HG03571 (cell line): ENCODE measurements around the gene TMEM220.

Experiments
- ATAC-seq: cut with Tn5 transposase; IDR thresholded peaks from one replicate; pipeline ENCODE4 v1.9.1; 2021; ENCODE audit not compliant: unreplicated experiment

The TMEM220 gene

GRCh38 chr17:10729334-10730193, at the start of gene TMEM220:
TSS of gene TMEM220 (minus strand) at chr17:10730023. CDS start at chr17:10729851, 172 bp downstream.
- peak; percentile 69 for ATAC-seq

- ATAC-seq: no peak
Observed at GRCh38 chr17:10779609-10780008, 49.8 kb upstream of the TMEM220 start.

- no peak for ATAC-seq
Observed at GRCh38 chr17:10777890-10778289, 48.1 kb upstream of the TMEM220 start.

DNA sequence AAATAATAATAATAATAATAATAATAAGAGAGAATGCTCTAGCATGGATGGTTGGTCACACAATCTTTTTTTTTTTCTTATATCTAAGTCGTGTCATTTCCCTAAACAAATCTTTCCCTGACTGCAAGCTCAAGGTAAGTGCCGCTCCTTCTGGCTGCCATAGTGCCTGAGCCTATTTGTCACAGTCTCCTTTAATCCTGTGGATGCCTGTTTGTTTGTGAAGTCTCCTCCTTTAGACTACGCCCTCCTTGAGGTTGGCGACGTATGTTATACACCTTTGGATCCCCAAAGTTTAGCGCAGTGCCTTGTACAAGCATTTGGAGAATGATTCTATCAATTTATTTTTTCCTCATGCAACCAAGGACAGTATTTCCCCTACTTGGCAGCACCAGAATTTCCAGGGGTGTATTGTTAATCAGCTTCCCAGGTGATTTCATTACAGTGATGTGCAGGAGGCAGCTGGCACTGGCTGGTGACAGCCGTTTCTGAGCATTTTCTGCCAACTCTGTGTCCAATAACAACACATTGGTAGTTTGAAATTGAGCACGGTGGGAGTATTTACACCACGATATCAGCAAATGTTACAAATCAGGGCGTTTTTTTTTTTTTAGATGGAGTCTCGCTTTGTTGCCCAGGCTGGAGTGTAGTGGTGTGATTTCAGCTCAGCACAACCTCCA, 47.4 kb upstream of the TMEM220 start:
- no peak for ATAC-seq

DNA sequence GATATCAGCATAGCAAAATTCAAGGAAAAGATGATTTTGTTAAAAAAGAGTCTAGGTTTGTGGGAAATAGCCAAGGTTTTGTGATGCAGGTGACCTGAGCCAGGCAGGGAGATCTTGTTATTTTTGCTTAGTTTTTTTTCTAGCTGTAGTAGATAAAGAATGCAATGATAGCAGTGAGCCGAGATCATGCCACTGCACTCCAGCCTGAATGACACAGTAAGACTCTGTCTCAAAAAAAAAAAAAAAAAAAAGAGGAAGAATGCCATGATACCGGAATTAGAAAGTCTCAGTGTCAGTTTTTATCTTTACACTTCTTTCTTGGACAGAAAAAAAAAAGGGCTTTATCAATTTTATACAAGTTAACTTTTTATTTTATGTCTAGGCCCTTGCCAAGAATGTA, 46.6 kb upstream of the TMEM220 start:
- ATAC-seq: no peak

DNA sequence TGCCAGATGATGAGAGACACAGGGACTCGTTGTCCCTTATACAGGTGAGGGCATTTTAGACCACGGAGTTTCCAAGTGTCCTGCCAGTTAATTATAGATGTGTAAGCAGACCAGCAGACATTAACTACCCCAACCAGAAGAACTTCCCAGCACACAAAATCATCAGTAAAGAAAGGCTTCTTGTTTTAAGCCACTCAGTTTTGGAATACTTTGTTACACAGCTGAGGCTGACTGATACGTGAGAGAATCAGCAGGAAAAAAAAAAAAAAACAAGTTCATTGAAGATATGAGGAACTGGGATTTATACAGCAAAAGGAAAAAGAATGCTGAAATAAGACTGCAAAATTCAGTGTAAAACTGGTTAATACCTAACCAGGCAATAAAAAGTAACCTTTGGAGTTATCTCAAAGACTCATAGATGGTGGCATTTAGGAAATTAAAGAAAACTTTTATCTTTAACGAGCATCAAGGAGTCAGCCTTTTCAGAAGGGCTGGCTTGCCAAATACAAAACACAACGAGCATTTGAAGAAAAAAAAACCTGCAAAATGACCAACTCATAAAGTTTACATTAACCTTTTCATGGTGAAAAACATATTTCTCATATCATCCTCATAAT, 46.0 kb upstream of the TMEM220 start:
- no peak for ATAC-seq

DNA sequence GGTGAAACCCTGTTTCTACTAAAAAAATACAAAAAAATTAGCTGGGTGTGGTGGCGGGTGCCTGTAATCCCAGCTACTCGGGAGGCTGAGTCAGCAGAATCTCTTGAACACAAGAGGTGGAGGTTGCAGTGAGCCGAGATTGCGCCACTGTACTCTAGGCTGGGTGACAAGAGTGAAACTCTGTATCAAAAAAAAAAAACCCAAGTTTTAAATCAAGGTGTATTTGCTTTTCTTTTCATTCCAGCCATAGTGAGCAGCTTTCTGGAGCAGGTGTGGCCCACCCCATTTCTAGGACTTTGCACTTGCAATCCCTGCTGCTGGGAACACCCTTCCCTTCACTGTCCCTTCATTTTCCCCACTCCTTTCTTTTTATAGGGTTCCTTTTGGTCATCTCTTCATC, 45.2 kb upstream of the TMEM220 start:
- ATAC-seq: no peak

- ATAC-seq: no peak
Observed at GRCh38 chr17:10773391-10773790, 43.6 kb upstream of the TMEM220 start.

DNA sequence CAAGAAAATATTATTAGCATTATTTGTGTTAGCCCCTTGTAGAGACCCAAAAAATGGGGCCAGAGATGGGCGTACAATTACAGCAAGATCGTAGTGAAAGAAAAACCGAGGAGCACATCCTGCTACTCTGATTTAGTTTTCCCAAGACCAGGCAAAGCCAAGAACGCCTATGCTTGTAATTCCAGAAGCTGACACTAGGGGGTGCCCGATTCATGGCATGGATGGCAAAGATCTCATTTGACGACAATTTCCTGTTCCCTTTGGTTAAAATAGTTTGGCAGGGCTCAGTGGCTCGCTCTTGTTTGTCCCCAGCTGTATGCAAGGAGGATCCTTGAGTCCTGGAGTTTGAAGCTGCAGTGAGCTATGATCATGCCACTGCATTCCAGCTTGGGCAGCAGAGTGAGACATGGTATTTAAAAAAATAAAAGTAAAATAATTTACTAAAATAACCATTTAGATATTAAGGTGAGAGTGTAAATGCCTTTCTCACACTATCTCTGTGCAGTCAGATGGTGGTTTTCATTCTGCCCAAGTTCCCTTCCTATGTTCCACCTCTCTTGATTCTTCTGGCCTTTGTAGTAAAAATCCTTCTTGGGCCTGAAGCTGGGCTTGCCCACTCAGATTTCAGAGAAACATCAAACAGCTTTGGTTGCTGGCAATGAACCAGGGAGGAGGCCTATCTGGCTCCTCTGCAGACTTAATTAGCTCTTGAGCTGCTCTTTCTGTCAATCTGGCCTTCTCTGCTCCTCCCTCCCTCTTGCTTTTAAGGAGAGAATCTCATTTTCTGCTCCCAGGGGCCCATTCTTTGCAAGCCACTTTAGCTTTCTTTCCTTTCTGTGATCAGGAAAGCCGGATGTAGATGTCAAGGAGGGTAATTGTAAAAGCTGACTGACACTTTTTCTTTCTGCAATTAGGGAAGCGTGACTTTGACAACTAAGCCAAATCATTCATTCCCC, 42.9 kb upstream of the TMEM220 start:
- no peak for ATAC-seq

DNA sequence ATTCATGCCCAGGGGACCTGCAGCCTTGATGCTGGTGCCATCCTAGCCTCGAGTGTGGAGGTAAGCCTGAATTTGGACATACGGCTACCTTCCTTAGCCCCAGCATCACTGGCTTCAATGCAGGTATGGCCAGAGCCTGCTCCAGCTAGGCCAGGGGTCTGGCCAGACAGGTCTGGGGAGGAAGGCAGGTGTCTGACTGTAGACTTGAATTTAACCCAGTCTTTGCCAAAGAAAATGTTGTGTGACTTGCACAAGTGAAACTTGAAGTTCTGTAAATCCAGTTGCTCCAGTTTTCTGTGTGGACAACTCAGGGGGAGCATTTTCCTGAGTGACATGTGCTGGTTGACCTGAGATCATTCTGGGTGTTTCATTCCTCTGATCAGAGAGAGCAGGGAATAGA, 41.3 kb upstream of the TMEM220 start:
- ATAC-seq: no peak

DNA sequence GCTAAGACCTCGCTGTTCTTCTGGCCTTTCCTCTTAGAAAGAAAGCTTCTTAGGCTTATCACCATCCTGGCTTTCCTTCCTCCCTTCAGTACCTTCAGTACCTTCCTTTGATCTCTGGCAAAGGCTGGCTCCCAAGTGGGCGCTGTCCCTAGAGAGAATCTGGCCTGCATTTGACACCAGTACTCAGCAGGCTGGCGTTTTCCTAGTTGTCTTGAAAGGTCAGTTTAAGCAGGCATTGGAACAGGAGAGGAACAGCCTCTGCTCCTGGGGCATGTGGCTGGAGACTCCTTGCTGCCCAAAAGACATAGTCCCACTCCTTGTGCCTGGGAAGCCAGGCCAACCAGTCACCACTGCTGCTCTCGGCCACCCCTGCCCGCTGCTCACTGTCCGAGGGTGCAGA, 40.0 kb upstream of the TMEM220 start:
- ATAC-seq: no peak

DNA sequence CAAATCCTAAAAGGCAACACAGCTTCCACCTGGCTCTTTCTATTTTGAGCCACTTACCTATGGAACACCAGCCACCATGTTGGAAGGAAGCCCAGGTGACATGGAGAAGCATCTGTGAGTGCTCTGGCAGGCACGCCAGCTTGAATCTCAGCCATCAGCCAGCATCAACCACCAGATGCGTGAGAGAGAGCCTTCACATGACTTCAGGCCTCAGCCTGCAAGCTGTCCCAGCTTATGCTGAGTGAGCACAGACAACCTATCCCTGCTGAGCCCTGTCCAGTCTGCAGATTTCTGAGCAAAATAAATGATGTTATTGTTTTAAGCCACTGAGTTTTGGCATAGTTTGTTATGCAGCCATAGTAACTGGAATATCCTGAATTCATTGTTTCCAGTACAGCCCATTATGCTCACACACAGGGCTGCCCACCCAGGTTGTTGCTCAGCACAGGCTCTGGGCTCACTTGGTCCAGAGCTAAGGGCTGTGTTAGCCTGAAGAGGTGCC, 39.0 kb upstream of the TMEM220 start:
- no peak for ATAC-seq

- ATAC-seq: no peak
Observed at GRCh38 chr17:10767232-10767631, 37.4 kb upstream of the TMEM220 start.

- no peak for ATAC-seq
Observed at GRCh38 chr17:10762037-10762436, 32.2 kb upstream of the TMEM220 start.

GRCh38 chr17:10761281-10761680, 31.5 kb upstream of the TMEM220 start:
- ATAC-seq: no peak

DNA sequence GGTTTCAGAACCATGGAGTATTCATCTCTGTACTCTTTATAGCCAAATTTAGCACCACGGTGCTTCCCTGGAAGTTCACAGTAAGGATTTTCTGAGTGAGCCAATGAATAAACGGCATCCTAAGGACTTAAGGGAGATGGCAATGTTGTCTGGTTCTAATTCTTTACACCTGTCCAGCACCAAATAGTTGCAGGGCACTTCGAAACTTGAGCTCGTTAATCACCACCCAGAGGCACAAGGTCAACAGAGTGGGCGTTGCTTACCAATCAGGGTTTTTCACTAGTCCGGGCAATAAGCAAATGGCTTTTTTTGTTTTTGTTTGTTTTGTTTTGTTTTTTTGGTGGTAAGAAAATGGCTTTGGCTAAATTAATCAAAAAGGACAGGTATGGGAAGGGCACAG, 28.2 kb upstream of the TMEM220 start:
- no peak for ATAC-seq

DNA sequence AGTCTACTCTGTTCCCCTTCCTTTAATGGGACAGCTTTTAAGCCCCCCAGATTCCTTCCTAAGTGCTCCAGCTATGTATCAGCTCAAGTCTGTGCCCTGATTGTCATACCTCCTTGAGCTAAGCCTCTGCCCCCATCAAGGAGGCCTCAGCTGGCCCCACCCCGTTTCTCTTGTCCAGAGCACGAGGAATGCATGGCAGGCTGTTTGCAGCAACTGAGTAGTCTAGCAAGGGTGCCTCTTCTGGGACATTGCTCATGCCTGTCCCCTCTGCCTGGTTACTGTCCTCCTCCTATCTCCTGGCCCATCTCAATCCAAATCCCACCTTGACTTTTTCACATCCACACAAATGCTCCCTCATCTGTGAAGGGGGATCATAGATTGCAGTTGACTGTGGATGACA, 27.8 kb upstream of the TMEM220 start:
- no peak for ATAC-seq

DNA sequence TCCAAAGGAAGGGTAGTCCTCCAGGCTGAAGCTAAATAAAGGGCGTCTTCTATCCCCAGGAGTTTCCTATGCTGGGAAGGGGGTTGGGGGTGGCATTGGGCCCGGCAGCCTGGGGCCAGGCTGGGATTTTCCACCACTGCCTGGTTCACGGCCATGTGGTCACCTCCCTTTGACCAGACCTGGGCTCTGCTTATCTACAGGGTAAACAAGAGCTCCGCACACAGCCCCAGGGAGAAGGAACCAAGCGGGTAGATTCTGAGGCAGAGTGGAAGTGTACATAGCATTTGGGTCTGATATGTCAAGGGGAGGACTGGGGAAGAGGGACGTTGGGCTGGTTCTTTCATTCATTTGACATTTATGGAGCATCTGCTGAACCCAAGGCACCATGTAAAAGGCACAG, 27.2 kb upstream of the TMEM220 start:
- ATAC-seq: no peak

GRCh38 chr17:10756619-10757018, 26.8 kb upstream of the TMEM220 start:
- no peak for ATAC-seq

- ATAC-seq: no peak
Observed at GRCh38 chr17:10756185-10756584, 26.4 kb upstream of the TMEM220 start.
